Measurements from ENCODE around the gene TTLL11.

The TTLL11 gene

GRCh38 chr9:121968056-121968455 is 125.1 kb downstream of the TTLL11 start:
- DNase-seq (ENCODE audit: low spot score), result no peak

- no peak for DNase-seq (ENCODE audit: low spot score)
Measured at GRCh38 chr9:121966706-121967105, 126.4 kb downstream of the TTLL11 start.

- no peak for DNase-seq (ENCODE audit: low spot score)
Measured at GRCh38 chr9:121963528-121963995, 129.5 kb downstream of the TTLL11 start.

GRCh38 chr9:121962421-121962820 is 130.7 kb downstream of the TTLL11 start:
- DNase-seq (ENCODE audit: low spot score), result no peak

- DNase-seq (ENCODE audit: low spot score), result no peak
Measured at GRCh38 chr9:121960665-121961064, 132.4 kb downstream of the TTLL11 start.

GRCh38 chr9:121958530-121958929 is 134.6 kb downstream of the TTLL11 start:
- DNase-seq (ENCODE audit: low spot score), result peak; percentile 6

GRCh38 chr9:121956808-121957207 is 136.3 kb downstream of the TTLL11 start:
- DNase-seq (ENCODE audit: low spot score), result no peak

GRCh38 chr9:121955649-121956048 is 137.5 kb downstream of the TTLL11 start:
- DNase-seq (ENCODE audit: low spot score), result no peak

GRCh38 chr9:121954477-121955140 is 138.5 kb downstream of the TTLL11 start:
- DNase-seq (ENCODE audit: low spot score), result no peak

GRCh38 chr9:121952611-121953010 is 140.5 kb downstream of the TTLL11 start:
- DNase-seq (ENCODE audit: low spot score), result no peak

GRCh38 chr9:121950866-121951265 is 142.2 kb downstream of the TTLL11 start:
- no peak for DNase-seq (ENCODE audit: low spot score)

- DNase-seq (ENCODE audit: low spot score), result no peak
Measured at GRCh38 chr9:121950441-121950840, 142.7 kb downstream of the TTLL11 start.

GRCh38 chr9:121949766-121950165 is 143.3 kb downstream of the TTLL11 start:
- DNase-seq (ENCODE audit: low spot score), result no peak

- DNase-seq (ENCODE audit: low spot score), result no peak
Measured at GRCh38 chr9:121949364-121949763, 143.7 kb downstream of the TTLL11 start.

GRCh38 chr9:121947775-121948174 is 145.3 kb downstream of the TTLL11 start:
- DNase-seq (ENCODE audit: low spot score), result no peak

- DNase-seq (ENCODE audit: low spot score), result no peak
Measured at GRCh38 chr9:121946465-121946864, 146.6 kb downstream of the TTLL11 start.

GRCh38 chr9:121945849-121946248 is 147.3 kb downstream of the TTLL11 start:
- DNase-seq (ENCODE audit: low spot score), result no peak

GRCh38 chr9:121945281-121945680 is 147.8 kb downstream of the TTLL11 start:
- no peak for DNase-seq (ENCODE audit: low spot score)

GRCh38 chr9:121944711-121945191 is 148.4 kb downstream of the TTLL11 start:
- no peak for DNase-seq (ENCODE audit: low spot score)

- DNase-seq (ENCODE audit: low spot score), result no peak
Measured at GRCh38 chr9:121943463-121943862, 149.6 kb downstream of the TTLL11 start.

GRCh38 chr9:121942866-121943382 is 150.2 kb downstream of the TTLL11 start:
- DNase-seq (ENCODE audit: low spot score), result no peak

GRCh38 chr9:121942313-121942712 is 150.8 kb downstream of the TTLL11 start:
- DNase-seq (ENCODE audit: low spot score), result no peak

- DNase-seq (ENCODE audit: low spot score), result no peak
Measured at GRCh38 chr9:121939643-121940042, 153.5 kb downstream of the TTLL11 start.

- DNase-seq (ENCODE audit: low spot score), result no peak
Measured at GRCh38 chr9:121938621-121939020, 154.5 kb downstream of the TTLL11 start.
